ENCODE results near the gene ARL6IP4.

- TF ChIP-seq POLR2A (IDR thresholded peaks at IDR 0.05) (no peak), CTCF (IDR thresholded peaks at IDR 0.05) (no peak)
Observed at GRCh38 chr12:122986258-122986871, 5.9 kb downstream of the ARL6IP4 start.

Measured in esophagus squamous epithelium (tissue), 4 donors.